HG02973 (cell line): ENCODE data around the gene CDH12.
"Not testable (repeated sequence)": the region's sequence is repeated elsewhere in the genome, so short reads cannot be mapped to it uniquely, and the experiment has no call there.

ENCODE experiments used
- ATAC-seq: cut with Tn5 transposase; IDR thresholded peaks from one replicate; pipeline ENCODE4 v1.9.1; 2021; ENCODE audit warnings: moderate library complexity; ENCODE audit not compliant: unreplicated experiment

The CDH12 gene

GRCh38 chr5:22056601-22057000, 796.5 kb downstream of the CDH12 start:
- ATAC-seq, result no peak

DNA sequence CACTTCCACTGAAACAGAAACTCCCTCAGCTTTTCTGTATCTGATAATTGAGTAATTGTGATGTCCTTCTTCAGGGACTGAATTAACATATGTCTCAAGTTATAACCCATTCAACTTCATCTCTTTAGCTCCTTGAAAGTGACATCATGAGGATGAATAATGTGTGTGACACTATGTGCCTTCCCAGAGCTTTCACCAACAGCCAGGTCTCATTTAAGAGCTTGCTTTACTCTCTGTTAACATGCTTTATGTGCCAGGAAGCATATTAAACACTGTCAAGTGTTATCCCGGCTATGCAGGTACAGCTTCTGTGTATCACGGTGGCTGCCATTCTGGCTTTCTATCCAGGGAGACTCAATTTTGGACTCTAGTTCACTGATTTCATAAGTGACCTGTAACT, 799.9 kb downstream of the CDH12 start:
- ATAC-seq, result no peak

GRCh38 chr5:22051881-22052280, 801.3 kb downstream of the CDH12 start:
- no peak for ATAC-seq

DNA sequence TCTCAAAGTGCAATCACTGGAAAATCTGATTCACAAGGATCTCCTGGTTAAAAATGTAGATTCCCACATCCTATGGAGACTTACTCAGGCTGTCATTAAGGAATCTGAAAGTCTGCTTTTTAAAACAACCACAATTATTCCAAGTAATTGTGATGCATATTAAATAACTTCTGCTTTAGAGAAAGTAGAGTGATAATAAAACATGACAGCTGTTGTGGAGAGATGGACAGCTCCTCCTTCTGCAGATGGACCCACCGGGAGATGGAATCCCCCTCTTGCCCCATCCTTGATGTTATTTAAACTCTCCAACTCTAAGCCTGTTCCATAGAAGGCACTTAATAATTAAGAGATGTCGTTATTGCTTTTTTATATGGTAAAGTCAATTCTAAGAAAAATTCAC, 802.2 kb downstream of the CDH12 start:
- ATAC-seq, result no peak

- no peak for ATAC-seq
These were observed 808.9 kb downstream of the CDH12 start for GRCh38 chr5:22044229-22044628.

DNA sequence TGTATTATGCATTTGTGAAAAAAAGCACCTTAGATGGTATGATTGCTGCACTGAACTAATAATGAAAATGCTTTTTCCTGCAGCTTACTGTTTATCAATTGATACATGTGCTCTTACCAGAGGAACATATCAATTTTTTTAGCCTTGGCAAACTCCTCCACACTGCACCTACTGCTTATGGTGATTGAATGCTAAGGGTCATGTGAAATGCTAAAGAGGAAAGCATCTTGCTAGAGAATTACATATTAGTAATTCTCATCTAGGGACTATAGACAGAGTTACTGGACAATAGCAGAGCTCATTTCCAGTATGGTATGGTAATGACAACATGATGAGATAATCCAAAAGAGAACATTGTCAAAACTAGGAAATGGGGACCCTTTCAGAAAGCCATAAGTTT, 817.1 kb downstream of the CDH12 start:
- ATAC-seq, result no peak

DNA sequence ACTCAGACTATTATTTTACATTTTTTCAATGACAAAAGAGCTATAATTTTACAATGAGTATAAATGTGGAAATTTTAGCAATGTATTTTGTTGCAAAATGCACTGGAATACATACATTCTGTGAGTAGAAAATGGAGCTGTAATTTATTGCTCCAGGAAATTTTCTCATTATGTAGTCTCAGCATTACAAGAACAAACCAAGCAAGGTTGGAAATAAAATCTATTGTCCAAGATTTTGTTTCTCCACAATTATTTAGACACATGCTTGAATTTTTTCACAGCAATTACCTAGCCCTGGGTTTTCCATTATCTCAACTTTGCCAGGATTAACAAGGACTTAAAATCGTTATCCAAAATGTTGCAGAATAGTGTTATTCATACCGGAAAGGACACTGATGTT, 820.1 kb downstream of the CDH12 start:
- no peak for ATAC-seq

DNA sequence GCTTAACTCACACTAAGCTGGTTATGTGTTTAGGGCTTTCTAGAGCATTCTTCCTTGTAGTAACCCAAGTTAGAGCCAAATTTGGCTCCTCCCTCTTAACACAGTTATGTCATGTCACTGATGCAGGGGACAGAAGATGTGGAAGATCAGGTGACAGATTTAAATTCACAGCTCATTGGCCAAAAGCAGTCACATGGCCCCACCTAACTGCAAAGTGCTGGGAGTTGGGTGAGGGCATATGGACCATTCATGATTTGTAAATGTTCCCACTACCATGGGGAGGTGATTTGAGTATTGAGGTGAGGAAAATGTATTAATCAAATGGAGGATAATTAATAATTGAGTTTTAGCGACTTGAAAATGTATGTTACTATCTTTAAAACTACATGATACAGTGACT, 829.4 kb downstream of the CDH12 start:
- no peak for ATAC-seq

- not testable (repeated sequence) for ATAC-seq
These were observed 840.3 kb downstream of the CDH12 start for GRCh38 chr5:22012893-22013292.

GRCh38 chr5:22010808-22011207, 842.3 kb downstream of the CDH12 start:
- not testable (repeated sequence) for ATAC-seq

DNA sequence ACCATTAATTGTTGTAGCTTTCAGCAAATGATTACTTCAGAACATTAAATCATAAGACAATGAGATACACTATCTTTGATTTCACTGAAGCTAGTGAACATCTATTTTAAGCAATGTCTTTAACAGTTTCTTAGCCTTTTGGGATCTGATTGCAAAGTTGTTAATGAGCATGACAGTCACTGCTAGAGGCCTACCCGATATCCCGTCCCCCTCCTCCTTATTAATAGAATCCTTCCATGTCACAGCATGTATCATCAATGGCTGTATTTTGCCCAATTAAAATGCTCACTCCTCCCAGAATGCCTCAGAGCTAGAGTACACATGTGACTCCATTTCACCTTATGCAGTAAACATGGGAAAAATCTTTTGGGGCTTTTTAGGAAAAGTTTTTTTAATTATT, 852.0 kb downstream of the CDH12 start:
- ATAC-seq, result not testable (repeated sequence)

DNA sequence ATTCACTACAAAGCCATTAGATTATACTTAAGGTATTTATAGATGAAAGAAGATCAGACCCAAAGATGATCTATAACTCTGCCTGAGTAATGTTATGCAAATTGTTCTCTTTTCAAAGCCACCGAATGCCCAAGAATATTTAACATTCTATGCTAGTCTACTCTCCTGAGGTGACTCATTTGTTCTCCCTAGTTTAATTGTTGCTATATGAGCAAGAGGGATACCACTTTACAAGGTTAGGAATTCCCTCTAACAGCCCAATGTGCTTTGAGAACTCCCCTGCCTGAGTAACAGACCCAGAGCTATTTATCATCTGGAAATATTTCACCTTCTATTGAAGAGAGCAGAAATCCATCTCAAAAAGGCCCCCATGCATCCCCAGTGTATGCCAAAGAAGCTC, 867.3 kb downstream of the CDH12 start:
- not testable (repeated sequence) for ATAC-seq

DNA sequence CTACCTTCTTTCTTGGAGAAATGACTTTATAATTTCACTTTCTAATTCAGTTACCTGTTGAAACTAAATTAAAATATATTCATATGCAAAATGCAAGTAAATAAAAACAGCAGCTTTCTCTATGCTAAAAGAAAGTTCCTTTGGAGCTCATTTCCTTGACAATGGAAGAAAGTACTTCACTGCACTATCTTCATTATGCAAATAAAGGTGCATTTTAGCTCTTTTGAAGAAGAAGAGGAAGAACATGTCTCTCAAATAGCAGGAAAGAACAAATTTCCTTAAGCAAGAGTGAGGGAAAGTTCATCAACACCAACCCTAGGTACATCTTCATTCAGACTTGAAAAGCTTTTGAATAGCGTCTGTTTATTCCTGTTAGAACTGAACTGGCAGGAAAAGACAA, 901.6 kb downstream of the CDH12 start:
- ATAC-seq, result not testable (repeated sequence)

DNA sequence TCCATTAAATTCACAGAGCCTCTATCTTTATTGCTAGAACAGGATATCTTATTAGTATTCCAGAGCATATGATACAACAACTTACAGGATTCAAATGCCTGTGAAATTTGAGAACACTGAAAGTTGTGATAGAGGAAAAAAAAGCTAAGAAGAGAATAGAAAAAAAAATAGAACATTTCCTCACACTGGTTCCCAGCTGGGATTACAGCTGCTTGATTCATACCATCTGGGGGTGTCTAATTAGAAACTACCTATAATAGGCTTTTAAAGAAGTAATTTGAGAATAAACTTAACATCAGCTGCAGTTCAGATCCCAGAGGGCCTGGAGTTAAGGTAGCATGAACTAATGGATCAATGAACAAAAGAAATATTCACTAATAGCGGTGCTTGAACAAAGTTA, 922.0 kb downstream of the CDH12 start:
- ATAC-seq, result no peak

- peak; percentile 96 for ATAC-seq
These were observed 933.6 kb downstream of the CDH12 start for GRCh38 chr5:21919414-21920022.

- no peak for ATAC-seq
These were observed 934.7 kb downstream of the CDH12 start for GRCh38 chr5:21918451-21918850.

DNA sequence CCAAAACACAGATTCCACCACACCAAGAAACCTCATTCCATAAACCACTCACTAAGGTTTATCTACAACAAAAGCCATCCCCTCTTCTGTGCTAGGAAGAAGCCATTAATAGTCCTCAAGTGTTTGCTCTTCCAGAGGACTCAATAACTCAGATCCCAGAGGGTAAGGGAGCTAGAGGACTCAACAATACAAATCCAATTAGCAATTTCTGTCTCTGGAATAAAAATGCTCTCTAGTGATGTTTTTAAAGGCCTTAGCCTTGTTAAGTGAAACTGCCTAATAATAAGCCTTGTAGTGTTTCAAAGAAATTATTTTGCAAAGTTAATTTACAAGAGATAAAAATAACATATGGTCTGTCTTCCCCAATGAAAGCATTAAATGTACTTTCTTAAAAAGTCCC, 942.4 kb downstream of the CDH12 start:
- no peak for ATAC-seq

DNA sequence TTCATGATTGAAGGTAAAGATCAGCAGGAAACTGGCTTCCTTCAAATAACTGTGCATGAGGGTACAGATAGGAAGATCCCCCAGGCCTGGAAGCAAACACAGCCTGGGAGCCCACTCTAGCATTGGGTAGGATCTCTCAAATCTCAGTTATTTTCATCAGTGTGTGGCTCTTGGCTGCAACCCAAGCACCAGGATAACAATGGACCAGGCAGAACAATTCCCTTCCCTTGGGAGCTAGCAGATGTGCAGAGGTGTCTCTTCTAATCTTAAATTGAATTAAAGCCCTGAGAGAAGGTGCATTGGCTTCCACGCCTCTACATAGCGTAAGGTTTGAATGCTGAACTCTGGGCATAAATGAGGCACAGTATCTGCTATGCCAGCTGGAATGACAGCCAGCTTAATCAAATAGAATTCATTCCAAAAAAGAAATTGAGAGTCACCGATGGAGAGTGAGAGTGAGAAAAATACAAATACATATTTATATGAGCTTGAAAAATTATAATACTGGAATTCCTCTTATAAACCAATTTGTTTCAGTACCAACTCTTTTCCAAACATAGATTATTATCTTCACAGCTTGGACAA, 957.3 kb downstream of the CDH12 start:
- no peak for ATAC-seq

- no peak for ATAC-seq
These were observed 960.0 kb downstream of the CDH12 start for GRCh38 chr5:21893161-21893560.

- no peak for ATAC-seq
These were observed 963.6 kb downstream of the CDH12 start for GRCh38 chr5:21889581-21889980.

GRCh38 chr5:21882074-21882745, 970.9 kb downstream of the CDH12 start:
- ATAC-seq, result no peak

- no peak for ATAC-seq
These were observed 973.0 kb downstream of the CDH12 start for GRCh38 chr5:21880164-21880563.

DNA sequence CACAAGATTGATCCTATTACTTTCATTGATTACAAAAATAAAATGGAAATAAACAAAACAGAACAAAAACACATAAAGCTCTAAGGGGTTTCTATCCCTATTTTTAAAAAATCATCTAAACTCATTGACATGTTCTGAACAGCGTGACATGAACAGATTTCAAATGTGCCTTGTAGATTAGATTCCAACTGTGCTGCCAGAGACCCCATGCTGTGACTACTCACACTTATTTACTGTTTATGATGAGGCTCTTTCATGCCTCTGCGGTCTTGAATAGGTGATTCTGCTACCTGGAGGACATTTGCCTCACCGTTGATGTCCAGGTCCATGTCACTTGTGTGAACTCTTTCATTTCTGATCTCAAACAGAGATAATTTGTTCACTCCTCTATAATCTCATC, 990.2 kb downstream of the CDH12 start:
- no peak for ATAC-seq
